Measurements from ENCODE around the gene L2HGDH. TPM values are rescaled to one million over a fixed set of nuclear protein-coding genes. Genes with fewer than 3 reads are reported as not detected.

The L2HGDH gene
- polyA plus RNA-seq, 2 of the 4 experiments (the other 2 are of a cell fraction): 14.5 to 18.1 TPM

GRCh38 chr14:50299585-50299984, 12.4 kb downstream of the L2HGDH start:
- DNase-seq (ENCODE audit: low read depth in 1 of 2, low spot score in 1 of 2) (no peak), ATAC-seq (no peak), FAIRE-seq (no peak)
- WGBS (ENCODE audit: missing lambda C conversion rate): 93% methylated on average over 2 of the region's 2 CpGs
- Histone ChIP-seq H3K9me3 (no peaks in the 10 kb centered on the region), H3K27ac (no peak overlapping the region), H3K4me3 (no peak overlapping the region), H3K4me1 (no peaks in the 10 kb centered on the region), H3K4me2 (no peak overlapping the region)
- TF ChIP-seq USF2 (IDR thresholded peaks at IDR 0.05): no peak
- TF ChIP-seq ZFP36 (IDR thresholded peaks at IDR 0.05; ENCODE audit: borderline replicate concordance, partially characterized antibody): no peak
- TF ChIP-seq MAFK (IDR thresholded peaks at IDR 0.05; ENCODE audit: partially characterized antibody): no peak
- TF ChIP-seq SMC3 (IDR thresholded peaks at IDR 0.05): no peak
- no peak for TF ChIP-seq FOXS1 (CRISPR knock-in tag; IDR thresholded peaks at IDR 0.05)
- TF ChIP-seq, protein P1, sequence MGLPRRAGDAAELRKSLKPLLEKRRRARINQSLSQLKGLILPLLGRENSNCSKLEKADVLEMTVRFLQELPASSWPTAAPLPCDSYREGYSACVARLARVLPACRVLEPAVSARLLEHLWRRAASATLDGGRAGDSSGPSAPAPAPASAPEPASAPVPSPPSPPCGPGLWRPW (IDR thresholded peaks at IDR 0.05): no peak
- TF ChIP-seq POLR2A (IDR thresholded peaks at IDR 0.05; ENCODE audit: low read length): no peak
- no peak for TF ChIP-seq MYC (IDR thresholded peaks at IDR 0.05; ENCODE audit: borderline replicate concordance, low read length)
- TF ChIP-seq ATOH8 (CRISPR knock-in tag; IDR thresholded peaks at IDR 0.05; ENCODE audit: low read depth): no peak
- no peak for TF ChIP-seq CEBPB (IDR thresholded peaks at IDR 0.05)
- TF ChIP-seq ZNF302 (CRISPR knock-in tag; IDR thresholded peaks at IDR 0.05): no peak
- TF ChIP-seq EP300 (IDR thresholded peaks at IDR 0.05): no peak
- no peak for TF ChIP-seq CHD4 (IDR thresholded peaks at IDR 0.05; ENCODE audit: borderline replicate concordance)
- no peak for TF ChIP-seq RCOR1 (IDR thresholded peaks at IDR 0.05; ENCODE audit: low read depth, low read length)
- no peak for TF ChIP-seq FOSL2 (IDR thresholded peaks at IDR 0.05)
- TF ChIP-seq FOSL2 (CRISPR knock-in tag; IDR thresholded peaks at IDR 0.05): no peak
- no peak for TF ChIP-seq BHLHE40 (IDR thresholded peaks at IDR 0.05; ENCODE audit: low read depth, low read length)
- TF ChIP-seq RARB (CRISPR knock-in tag; IDR thresholded peaks at IDR 0.05): no peak
- POLR2A ChIA-PET: interaction anchor here (1.0 kb wide), 1 partner anchor 13 kb away, joined by 3 read pairs; the partner anchor contains the start of genes DMAC2L and L2HGDH
- CTCF ChIA-PET: no interaction called here

GRCh38 chr14:50290306-50290705, 21.7 kb downstream of the L2HGDH start:
- no peak for FAIRE-seq
- TF ChIP-seq ZC3H11A (IDR thresholded peaks at IDR 0.05) (no peak), HOXB13 (CRISPR knock-in tag; IDR thresholded peaks at IDR 0.05; ENCODE audit: low read depth) (no peak), ZNF302 (CRISPR knock-in tag; IDR thresholded peaks at IDR 0.05) (no peak), TP53 (CRISPR knock-in tag; IDR thresholded peaks at IDR 0.05) (no peak), MAZ (IDR thresholded peaks at IDR 0.05; ENCODE audit: borderline replicate concordance, low read depth, low read length) (no peak), EHF (CRISPR knock-in tag; IDR thresholded peaks at IDR 0.05) (no peak), POLR2AphosphoS2 (conservative IDR thresholded peaks at IDR 0.05; ENCODE audit: low read length) (no peak), FOSB (CRISPR knock-in tag; IDR thresholded peaks at IDR 0.05) (no peak), RFX5 (IDR thresholded peaks at IDR 0.05) (no peak)
- 83% methylated on average over 5 of the region's 5 CpGs for WGBS (ENCODE audit: missing lambda C conversion rate)

GRCh38 chr14:50288146-50288545, 23.9 kb downstream of the L2HGDH start:
- ATAC-seq (no peak), DNase-seq (ENCODE audit: low read depth in 1 of 2, low spot score in 1 of 2) (no peak), FAIRE-seq (no peak)
- WGBS (ENCODE audit: missing lambda C conversion rate): 95% methylated on average over 5 of the region's 5 CpGs
- no peaks in the 10 kb centered on the region for H3K4me1 ChIP-seq
- TF ChIP-seq MYC (IDR thresholded peaks at IDR 0.05; ENCODE audit: borderline replicate concordance, low read length) (no peak), HOXA7 (CRISPR knock-in tag; IDR thresholded peaks at IDR 0.05) (no peak), KDM1A (IDR thresholded peaks at IDR 0.05; ENCODE audit: low read depth) (no peak), ZFP36 (IDR thresholded peaks at IDR 0.05; ENCODE audit: borderline replicate concordance, partially characterized antibody) (no peak), FOSB (CRISPR knock-in tag; IDR thresholded peaks at IDR 0.05) (no peak), HDAC2 (IDR thresholded peaks at IDR 0.05) (no peak)
- H3K27ac ChIP-seq: no peak overlapping the region
- ChIA-PET CTCF (no interaction called here), POLR2A (no interaction called here)
- 0 out of 3 replicates have a peak, but pooled peaks cover 3% of the 10 kb centered on the region for H3K9me3 ChIP-seq
- H3K4me2 ChIP-seq: no peak overlapping the region
- no peak overlapping the region for H3K4me3 ChIP-seq

More at GRCh38 chr14:50290306-50290705, 21.7 kb downstream of the L2HGDH start:
- CTCF ChIA-PET: no interaction called here
- POLR2A ChIA-PET: no interaction called here
- Histone ChIP-seq H3K27ac (no peak overlapping the region), H3K4me3 (no peak overlapping the region), H3K4me2 (no peak overlapping the region), H3K9me3 (0 out of 3 replicates have a peak, but pooled peaks cover 3% of the 10 kb centered on the region), H3K4me1 (no peaks in the 10 kb centered on the region)
- no peak for DNase-seq (ENCODE audit: low read depth in 1 of 2, low spot score in 1 of 2)
- no peak for ATAC-seq
